LNCaP clone FGC (cell line): ENCODE measurements around the gene IL36G.

Source experiments
- DNase-seq: peaks from one replicate; pipeline ENCODE4 v3.0.0-alpha.2; 2011; ENCODE audit warnings: low read depth
- H3K4me3 ChIP-seq: 2 replicates; pipeline ENCODE4 v1.5.1; 2011; ENCODE audit warnings: mild to moderate bottlenecking, low read depth, low read length, control low read depth
- TF ChIP-seq, protein P1 (sequence below): IDR thresholded peaks from 2 replicates; pipeline ENCODE4 v1.5.1; 2012; ENCODE audit warnings: mild to moderate bottlenecking; ENCODE audit not compliant: control insufficient read depth, insufficient read depth; ENCODE audit errors: extremely low read depth

IL36G gene

DNA sequence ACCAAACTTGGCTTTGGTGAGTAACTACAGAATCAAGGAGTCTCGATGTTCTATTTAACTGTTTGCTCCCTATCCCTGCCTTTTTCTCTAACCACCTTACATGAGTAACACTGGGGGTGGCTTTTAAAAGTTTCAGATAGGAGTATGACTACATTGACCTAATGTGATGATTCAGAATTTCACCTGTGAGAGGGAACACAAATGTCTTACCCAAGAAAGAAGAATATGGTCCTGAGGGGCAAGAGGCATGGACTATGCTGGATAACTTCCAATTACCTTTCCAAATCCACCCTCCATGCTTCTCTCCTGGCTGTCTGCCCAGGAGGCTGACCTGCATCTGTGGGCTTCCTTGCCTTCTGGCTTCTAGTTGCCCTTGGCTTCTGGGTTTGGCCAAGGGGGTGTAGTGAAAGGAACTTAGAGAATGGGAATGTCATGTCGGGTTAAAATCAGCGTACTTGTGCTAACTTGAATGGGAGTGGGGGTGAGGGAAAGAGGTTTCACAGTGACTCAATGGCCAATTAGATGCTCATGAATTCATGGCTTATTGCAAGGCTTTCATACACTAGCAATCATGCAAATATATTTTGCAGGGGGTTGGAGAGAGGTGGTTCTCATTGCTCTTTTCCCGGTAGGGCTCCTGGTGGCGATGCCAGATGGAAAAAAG, 5.3 kb upstream of the IL36G start:
- no peak overlapping the region for H3K4me3 ChIP-seq
- TF ChIP-seq, protein P1, sequence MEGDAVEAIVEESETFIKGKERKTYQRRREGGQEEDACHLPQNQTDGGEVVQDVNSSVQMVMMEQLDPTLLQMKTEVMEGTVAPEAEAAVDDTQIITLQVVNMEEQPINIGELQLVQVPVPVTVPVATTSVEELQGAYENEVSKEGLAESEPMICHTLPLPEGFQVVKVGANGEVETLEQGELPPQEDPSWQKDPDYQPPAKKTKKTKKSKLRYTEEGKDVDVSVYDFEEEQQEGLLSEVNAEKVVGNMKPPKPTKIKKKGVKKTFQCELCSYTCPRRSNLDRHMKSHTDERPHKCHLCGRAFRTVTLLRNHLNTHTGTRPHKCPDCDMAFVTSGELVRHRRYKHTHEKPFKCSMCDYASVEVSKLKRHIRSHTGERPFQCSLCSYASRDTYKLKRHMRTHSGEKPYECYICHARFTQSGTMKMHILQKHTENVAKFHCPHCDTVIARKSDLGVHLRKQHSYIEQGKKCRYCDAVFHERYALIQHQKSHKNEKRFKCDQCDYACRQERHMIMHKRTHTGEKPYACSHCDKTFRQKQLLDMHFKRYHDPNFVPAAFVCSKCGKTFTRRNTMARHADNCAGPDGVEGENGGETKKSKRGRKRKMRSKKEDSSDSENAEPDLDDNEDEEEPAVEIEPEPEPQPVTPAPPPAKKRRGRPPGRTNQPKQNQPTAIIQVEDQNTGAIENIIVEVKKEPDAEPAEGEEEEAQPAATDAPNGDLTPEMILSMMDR: no peak
- DNase-seq: no peak

DNA sequence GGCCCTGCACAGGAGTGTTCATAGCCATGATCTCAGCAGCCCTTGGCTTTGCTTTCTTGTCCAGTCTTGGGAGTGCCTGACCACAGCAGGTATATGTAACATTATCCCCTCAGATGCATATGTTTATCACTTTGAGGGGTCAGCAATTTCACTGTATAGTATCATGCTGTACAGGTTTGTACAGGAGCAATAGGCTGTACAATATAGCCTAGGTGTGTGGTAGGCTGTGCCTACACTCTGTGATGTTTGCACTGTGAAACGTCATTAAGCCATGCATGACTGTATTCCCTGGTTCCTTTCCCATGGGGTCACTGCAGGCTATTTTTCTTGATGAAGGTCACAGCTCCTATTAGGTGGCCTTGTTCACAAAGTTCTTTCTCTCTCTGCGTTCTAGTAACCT, 4.7 kb upstream of the IL36G start:
- no peak overlapping the region for H3K4me3 ChIP-seq
- DNase-seq: no peak
- TF ChIP-seq, protein P1: no peak

DNA sequence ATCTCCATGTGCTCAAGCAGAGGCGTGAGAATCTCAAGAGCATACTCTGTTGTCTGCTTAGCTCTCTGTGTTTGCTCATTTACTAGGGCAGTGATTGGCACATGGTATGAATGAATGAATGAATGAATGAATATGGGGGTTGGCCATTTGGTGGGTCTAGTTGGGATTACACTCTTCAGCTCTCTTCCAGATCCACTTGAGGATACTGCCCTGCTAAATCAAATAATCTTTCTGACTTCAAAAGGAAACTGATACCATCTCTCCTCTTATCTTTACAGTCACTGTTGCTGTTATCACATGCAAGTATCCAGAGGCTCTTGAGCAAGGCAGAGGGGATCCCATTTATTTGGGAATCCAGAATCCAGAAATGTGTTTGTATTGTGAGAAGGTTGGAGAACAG, 1.9 kb downstream of the IL36G start:
- H3K4me3 ChIP-seq: no peak overlapping the region
- TF ChIP-seq, protein P1: no peak
- DNase-seq: no peak

DNA sequence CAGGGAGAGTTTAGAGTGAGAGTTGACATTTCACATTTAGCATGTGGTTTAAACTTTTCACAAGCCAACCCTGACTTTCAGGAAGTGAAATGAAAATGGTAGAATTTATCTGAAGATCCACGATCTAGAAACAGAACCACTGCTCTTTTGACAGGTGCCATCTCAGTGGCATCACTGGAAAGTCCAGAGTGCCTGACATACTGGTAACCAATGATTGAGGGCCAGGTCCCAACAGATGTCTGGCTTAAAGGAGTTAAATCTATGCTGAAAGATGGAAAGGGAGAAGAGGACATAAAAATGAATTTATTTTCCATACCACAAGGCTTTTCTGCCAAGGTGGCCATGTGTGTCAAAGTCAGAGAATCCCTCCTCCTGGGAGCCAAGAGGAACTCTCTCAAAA, 2.7 kb downstream of the IL36G start:
- TF ChIP-seq, protein P1: no peak
- no peak overlapping the region for H3K4me3 ChIP-seq
- no peak for DNase-seq

DNA sequence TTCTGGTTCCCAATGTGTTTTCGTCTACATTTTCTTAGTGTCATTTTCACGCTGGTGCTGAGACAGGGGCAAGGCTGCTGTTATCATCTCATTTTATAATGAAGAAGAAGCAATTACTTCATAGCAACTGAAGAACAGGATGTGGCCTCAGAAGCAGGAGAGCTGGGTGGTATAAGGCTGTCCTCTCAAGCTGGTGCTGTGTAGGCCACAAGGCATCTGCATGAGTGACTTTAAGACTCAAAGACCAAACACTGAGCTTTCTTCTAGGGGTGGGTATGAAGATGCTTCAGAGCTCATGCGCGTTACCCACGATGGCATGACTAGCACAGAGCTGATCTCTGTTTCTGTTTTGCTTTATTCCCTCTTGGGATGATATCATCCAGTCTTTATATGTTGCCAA, 7.3 kb downstream of the IL36G start:
- no peak overlapping the region for H3K4me3 ChIP-seq
- TF ChIP-seq, protein P1: no peak
- DNase-seq: no peak

DNA sequence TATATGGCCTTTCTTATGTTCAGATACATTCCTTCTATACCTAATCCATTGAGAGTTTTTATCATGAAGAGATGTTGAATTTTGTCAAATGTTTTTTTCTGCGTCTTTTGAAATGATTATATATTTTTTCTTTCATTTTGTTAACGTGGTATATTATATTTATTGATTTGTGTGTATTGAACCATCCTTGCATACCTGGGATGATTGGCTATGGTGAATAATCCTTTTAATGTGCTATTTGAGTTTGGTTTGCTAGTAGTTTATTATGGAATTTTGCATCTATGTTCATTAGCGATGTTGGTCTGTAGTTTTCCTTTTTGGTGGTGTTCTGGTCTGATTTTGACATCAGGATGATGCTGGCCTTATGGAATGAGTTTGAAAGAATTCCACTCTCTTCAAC, 11.8 kb downstream of the IL36G start:
- TF ChIP-seq, protein P1: no peak
- DNase-seq: no peak
- H3K4me3 ChIP-seq: no peak overlapping the region

DNA sequence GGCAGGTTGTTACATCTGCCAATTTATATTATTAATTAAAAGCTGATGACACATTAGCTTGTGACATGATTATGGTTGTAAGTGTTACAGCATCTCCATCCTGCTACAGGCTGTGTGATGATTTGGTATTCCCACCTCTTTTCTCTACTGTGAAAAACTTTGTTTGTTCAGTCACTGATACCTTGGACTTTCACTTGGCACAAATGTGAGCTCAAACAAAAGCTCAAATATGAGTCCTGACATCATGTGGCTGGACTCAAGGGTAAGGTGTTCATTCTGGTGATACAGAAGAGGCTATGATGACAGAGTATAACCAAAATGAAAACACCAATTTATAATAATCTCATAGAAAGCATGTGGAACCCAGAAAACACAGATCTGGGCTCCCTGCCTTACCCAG, 16.0 kb downstream of the IL36G start:
- H3K4me3 ChIP-seq: no peak overlapping the region
- DNase-seq: no peak
- TF ChIP-seq, protein P1: no peak
